Gastroesophageal sphincter (tissue), 4 donors: ENCODE results near the gene TEX38. TPM values are rescaled to one million over a fixed set of nuclear protein-coding genes. Genes with fewer than 3 reads are reported as not detected.

Experiments
- ATAC-seq: fragments of 150-250 bp; one replicate; pipeline ENCODE4 v1.9.1; 2016; ENCODE audit warnings: mild to moderate bottlenecking, moderate library complexity
- H3K27ac ChIP-seq, 4 donors: fragments of 200-600 bp; sonication (generic) in 3 of 4; 1 replicate in 3 of 4; 2 replicates in 1 of 4; pipeline ENCODE4 v1.5.1; 2016 to 2019
- H3K27me3 ChIP-seq: fragments of 200-600 bp; sonication (generic); one replicate; pipeline ENCODE4 v1.5.1; 2019
- H3K36me3 ChIP-seq, 2 donors: fragments of 200-600 bp; sonication (generic); one replicate each; pipeline ENCODE4 v1.5.1; 2019; ENCODE audit warnings: control low read depth in 1 of 2
- H3K4me1 ChIP-seq, 3 donors: fragments of 200-600 bp; sonication (generic); 1 replicate in 2 of 3; 2 replicates in 1 of 3; pipeline ENCODE4 v1.5.1; 2016 to 2019; ENCODE audit warnings: control low read depth in 2 of 3
- H3K4me3 ChIP-seq, 2 donors: fragments of 200-600 bp; sonication (generic); one replicate each; pipeline ENCODE4 v1.5.1; 2019; ENCODE audit warnings: mild to moderate bottlenecking in 1 of 2, moderate library complexity in 1 of 2
- H3K9me3 ChIP-seq, 3 donors: fragments of 200-600 bp; sonication (generic); one replicate each; pipeline ENCODE4 v1.5.1; 2017 to 2019; ENCODE audit warnings: control low read depth in 2 of 3
- EP300 ChIP-seq: sonication (generic); formaldehyde crosslinking; IDR thresholded peaks from one replicate; pipeline ENCODE4 v1.6.1; 2017; ENCODE audit warnings: antibody characterized with exemption, mild to moderate bottlenecking
- POLR2A ChIP-seq, 2 donors: fragments of 450-650 bp; IDR thresholded peaks; one replicate each; pipeline ENCODE4 v1.6.1; 2017; ENCODE audit warnings: antibody characterized with exemption in 2 of 2, mild to moderate bottlenecking in 2 of 2, moderate library complexity in 1 of 2
- POLR2AphosphoS5 ChIP-seq: sonication (generic); formaldehyde crosslinking; IDR thresholded peaks from one replicate; pipeline ENCODE4 v1.6.1; 2017; ENCODE audit warnings: antibody characterized with exemption
- WGBS, 2 donors: methylation state at CpG; one replicate each; pipeline ENCODE4 v1.1.5; 2018; ENCODE audit warnings: low coverage in 1 of 2; 5-methylcytosine and 5-hydroxymethylcytosine counted together
- total RNA-seq, 4 donors: library from RNA; depleted of rRNA; stranded (reverse); fragments of >200 nt; gene quantifications; one replicate each; pipeline ENCODE4 v1.1.0, GENCODE V29; 2016
- TF ChIP-seq, protein P1 (sequence below), 4 experiments: fragments of 200-600 bp in 2 of 4; fragments of 450-650 bp in 2 of 4; sonication (generic) in 1 of 4; IDR thresholded peaks; one replicate each; pipeline ENCODE4 v1.5.1; 2017 to 2019; ENCODE audit warnings: antibody characterized with exemption in 4 of 4, mild to moderate bottlenecking in 2 of 4, moderate library complexity in 2 of 4

The TEX38 gene
- total RNA-seq, 4 donors from 2014 or later: 1.7 TPM; not detected in 3

DNA sequence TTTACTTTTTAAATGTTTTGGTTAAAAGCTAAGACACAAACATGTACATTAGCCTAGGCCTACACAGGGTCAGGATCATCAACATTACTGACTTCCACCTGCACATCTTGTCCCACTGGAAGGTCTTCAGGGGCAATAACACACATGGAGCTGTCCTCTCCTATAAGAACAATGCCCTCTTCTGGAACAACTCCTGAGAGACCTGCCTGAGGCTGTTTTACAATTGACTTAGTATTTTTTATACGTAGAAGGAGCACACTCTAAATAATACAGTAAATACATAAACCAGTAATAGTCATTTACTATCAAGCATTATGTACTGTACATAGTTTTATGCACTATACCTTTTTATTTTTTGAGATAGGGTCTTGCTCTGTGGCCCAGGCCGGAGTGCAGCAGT is 40.9 kb upstream of the TEX38 start:
- TF ChIP-seq POLR2AphosphoS5: no peak
- no peak for TF ChIP-seq EP300
- TF ChIP-seq, protein P1, sequence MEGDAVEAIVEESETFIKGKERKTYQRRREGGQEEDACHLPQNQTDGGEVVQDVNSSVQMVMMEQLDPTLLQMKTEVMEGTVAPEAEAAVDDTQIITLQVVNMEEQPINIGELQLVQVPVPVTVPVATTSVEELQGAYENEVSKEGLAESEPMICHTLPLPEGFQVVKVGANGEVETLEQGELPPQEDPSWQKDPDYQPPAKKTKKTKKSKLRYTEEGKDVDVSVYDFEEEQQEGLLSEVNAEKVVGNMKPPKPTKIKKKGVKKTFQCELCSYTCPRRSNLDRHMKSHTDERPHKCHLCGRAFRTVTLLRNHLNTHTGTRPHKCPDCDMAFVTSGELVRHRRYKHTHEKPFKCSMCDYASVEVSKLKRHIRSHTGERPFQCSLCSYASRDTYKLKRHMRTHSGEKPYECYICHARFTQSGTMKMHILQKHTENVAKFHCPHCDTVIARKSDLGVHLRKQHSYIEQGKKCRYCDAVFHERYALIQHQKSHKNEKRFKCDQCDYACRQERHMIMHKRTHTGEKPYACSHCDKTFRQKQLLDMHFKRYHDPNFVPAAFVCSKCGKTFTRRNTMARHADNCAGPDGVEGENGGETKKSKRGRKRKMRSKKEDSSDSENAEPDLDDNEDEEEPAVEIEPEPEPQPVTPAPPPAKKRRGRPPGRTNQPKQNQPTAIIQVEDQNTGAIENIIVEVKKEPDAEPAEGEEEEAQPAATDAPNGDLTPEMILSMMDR (IDR thresholded peaks at IDR 0.05): no peak
- TF ChIP-seq POLR2A (IDR thresholded peaks at IDR 0.05): no peak
- Histone ChIP-seq H3K27me3 (no peaks in the 10 kb centered on the region), H3K4me3 (no peak overlapping the region), H3K27ac (no peak overlapping the region), H3K36me3 (peaks cover 2 to 74% of the 10 kb centered on the region in 2 donors), H3K9me3 (no peaks in the 10 kb centered on the region), H3K4me1 (no peaks in the 10 kb centered on the region)
- WGBS, 2 donors: 79 to 83% methylated on average over 2 of the region's 2 CpGs
- no peak for ATAC-seq

DNA sequence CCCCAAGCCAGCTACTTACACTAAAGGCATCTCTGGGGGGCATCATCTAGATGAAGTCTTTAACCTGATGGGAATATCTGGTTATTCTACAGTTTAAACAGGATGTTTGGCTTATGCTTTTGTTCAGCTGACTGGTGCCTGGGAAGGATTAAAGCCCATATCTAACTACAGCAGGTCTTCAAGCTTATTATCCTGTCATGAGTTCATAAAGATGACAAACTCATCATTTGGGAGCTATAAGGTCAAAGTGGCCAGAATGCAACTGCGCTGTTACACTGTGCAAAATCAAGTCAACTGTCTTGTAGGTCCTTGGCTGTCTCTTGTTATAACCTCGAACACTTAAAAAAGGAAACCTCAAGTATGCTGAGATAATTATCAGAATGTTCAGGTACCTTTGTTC is 36.4 kb upstream of the TEX38 start:
- no peaks in the 10 kb centered on the region for H3K27me3 ChIP-seq

DNA sequence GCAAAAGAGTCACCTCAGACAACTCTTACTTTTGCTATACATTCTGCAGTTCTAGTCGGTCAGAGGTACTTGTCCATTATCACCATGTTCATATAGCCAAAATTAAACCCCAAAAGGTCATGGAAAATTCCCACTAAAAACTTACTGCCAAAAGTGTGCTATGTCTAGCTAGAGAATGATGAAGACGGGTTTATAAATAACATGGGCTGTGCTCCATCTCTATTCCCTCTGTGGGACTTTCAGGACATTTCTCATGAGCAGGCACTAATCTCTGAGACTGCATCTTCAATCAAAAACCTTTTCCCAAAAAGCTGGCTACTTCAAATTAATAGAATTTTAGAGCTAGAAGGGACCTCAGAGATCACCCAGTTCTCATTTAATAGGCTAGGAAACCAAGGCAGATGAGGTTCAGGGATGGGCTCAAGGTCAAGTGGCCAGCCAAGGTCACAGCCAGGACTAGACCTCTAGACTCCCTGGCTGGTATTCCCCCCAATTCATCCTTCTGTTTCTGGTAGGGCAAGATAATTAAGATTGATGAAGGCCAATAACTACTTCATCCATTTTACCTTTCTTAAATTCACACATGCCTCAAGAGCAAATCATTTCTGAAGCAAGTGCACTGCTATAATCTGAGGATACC is 34.1 kb upstream of the TEX38 start:
- no peak for TF ChIP-seq POLR2A (IDR thresholded peaks at IDR 0.05)
- no peak for TF ChIP-seq EP300
- no peak for TF ChIP-seq POLR2AphosphoS5
- TF ChIP-seq, protein P1 (IDR thresholded peaks at IDR 0.05): no peak
- H3K4me3 ChIP-seq: no peak overlapping the region
- H3K9me3 ChIP-seq: no peaks in the 10 kb centered on the region
- ATAC-seq: no peak
- 0 to 13% methylated on average over 2 of the region's 2 CpGs for WGBS, 2 donors
- H3K4me1 ChIP-seq: peaks cover 0 to 44% (median 7%) of the 10 kb centered on the region in 3 donors
- H3K27me3 ChIP-seq: no peaks in the 10 kb centered on the region
- H3K27ac ChIP-seq: peak overlapping the region; percentile 75 to 90 (median 80)
- peaks cover 0 to 48% of the 10 kb centered on the region in 2 donors for H3K36me3 ChIP-seq

More for the DNA sequence above, 36.4 kb upstream of the TEX38 start:
- Histone ChIP-seq H3K4me1 (peaks cover 0 to 34% (median 5%) of the 10 kb centered on the region in 3 donors), H3K27ac (no peak overlapping the region), H3K36me3 (peaks cover 1 to 68% of the 10 kb centered on the region in 2 donors), H3K4me3 (no peak overlapping the region), H3K9me3 (no peaks in the 10 kb centered on the region)
- no peak for ATAC-seq
- TF ChIP-seq EP300 (no peak), POLR2A (IDR thresholded peaks at IDR 0.05) (no peak), POLR2AphosphoS5 (no peak)
- TF ChIP-seq, protein P1 (IDR thresholded peaks at IDR 0.05): no peak
- 91 to 100% methylated on average over 2 of the region's 2 CpGs for WGBS, 2 donors

DNA sequence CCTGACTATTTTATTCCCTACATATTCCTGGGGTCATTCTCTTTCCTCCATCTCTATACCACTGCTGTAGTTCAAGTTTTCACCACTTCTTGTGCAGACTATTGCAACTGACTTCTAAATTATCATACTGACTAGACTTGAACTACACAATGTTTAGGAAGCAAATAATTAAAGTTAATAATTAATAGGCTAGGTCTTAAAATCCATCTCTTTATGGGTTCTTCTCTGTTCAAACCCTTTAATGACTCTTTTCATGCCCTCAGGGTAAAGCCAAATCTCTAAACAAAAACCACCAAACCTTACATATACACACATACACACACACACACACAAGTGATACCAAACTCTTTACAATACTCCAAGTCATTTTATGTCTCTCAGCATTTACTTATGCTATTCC is 32.7 kb upstream of the TEX38 start:
- TF ChIP-seq POLR2A (IDR thresholded peaks at IDR 0.05): no peak
- no peak for TF ChIP-seq POLR2AphosphoS5
- no peak for TF ChIP-seq EP300
- TF ChIP-seq, protein P1 (IDR thresholded peaks at IDR 0.05): no peak
- Histone ChIP-seq H3K4me3 (no peak overlapping the region), H3K36me3 (peaks cover 0 to 44% of the 10 kb centered on the region in 2 donors), H3K27ac (peak overlapping the region in 2 of 4 donors; percentile 75 to 80), H3K9me3 (no peaks in the 10 kb centered on the region), H3K4me1 (peaks cover 5 to 58% (median 12%) of the 10 kb centered on the region in 3 donors), H3K27me3 (no peaks in the 10 kb centered on the region)
- no peak for ATAC-seq

DNA sequence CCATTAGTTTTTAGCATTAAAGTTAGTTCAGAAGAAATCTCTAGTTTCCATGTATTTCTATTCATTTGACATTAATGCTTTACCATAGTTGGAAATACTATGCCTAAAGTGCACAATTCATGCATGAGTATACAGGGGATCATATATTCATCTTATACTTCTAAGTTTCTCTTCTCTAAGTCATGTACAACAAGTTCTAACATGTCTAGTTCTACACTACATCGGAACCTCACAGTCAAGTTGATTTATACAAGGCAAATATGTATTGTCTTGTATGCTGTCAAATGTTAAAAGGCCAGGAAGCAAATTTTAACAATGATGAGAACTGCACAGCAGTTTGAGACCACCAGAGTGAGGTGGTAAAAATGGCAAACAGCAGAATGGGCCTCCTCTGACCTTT is 32.1 kb upstream of the TEX38 start:
- peaks cover 5 to 61% (median 12%) of the 10 kb centered on the region in 3 donors for H3K4me1 ChIP-seq
- no peak for ATAC-seq
- H3K4me3 ChIP-seq: no peak overlapping the region
- peaks cover 0 to 38% of the 10 kb centered on the region in 2 donors for H3K36me3 ChIP-seq
- peak overlapping the region in 1 of 4 donors; percentile 75 for H3K27ac ChIP-seq
- no peaks in the 10 kb centered on the region for H3K9me3 ChIP-seq
- H3K27me3 ChIP-seq: no peaks in the 10 kb centered on the region
- WGBS, 2 donors: 80 to 94% methylated on average over 1 of the region's 1 CpG
- TF ChIP-seq POLR2AphosphoS5: no peak
- TF ChIP-seq, protein P1 (IDR thresholded peaks at IDR 0.05): no peak
- TF ChIP-seq EP300: no peak
- no peak for TF ChIP-seq POLR2A (IDR thresholded peaks at IDR 0.05)
